NCI-H345 (cell line): Measurements from ENCODE around the gene HILPDA.

ENCODE experiments used
- DNase-seq: peaks from one replicate; lab custom pipeline; 2025; lab: John Stamatoyannopoulos, UW

Gene HILPDA

GRCh38 chr7:128455543-128456254 is at the start of gene HILPDA:
Gene HILPDA, plus strand, starts transcription at chr7:128455878. Its CDS starts 1,391 bp downstream, at chr7:128457269.
- peak; percentile 94 for DNase-seq

- DNase-seq, result no peak
Observed at GRCh38 chr7:128406314-128407232, 49.1 kb upstream of the HILPDA start.

- DNase-seq, result no peak
Observed at GRCh38 chr7:128407233-128407589, 48.5 kb upstream of the HILPDA start.

GRCh38 chr7:128407751-128408708 is 47.6 kb upstream of the HILPDA start:
- no peak for DNase-seq

GRCh38 chr7:128408709-128409595 is 46.7 kb upstream of the HILPDA start:
- no peak for DNase-seq

GRCh38 chr7:128409596-128410450 is 45.9 kb upstream of the HILPDA start, which contains the start of gene IMPDH1:
Gene IMPDH1, minus strand, starts transcription at chr7:128409982. Its CDS starts 81 bp downstream, at chr7:128409901.
- peak; percentile 80 for DNase-seq

GRCh38 chr7:128410451-128410753 is 45.3 kb upstream of the HILPDA start:
- peak; percentile 66 for DNase-seq

GRCh38 chr7:128415217-128415785 is 40.4 kb upstream of the HILPDA start:
- no peak for DNase-seq

- DNase-seq, result no peak
Observed at GRCh38 chr7:128417071-128417470, 38.6 kb upstream of the HILPDA start.

GRCh38 chr7:128419257-128419656 is 36.4 kb upstream of the HILPDA start:
- no peak for DNase-seq

GRCh38 chr7:128420773-128421172 is 34.9 kb upstream of the HILPDA start:
- no peak for DNase-seq

- no peak for DNase-seq
Observed at GRCh38 chr7:128421384-128421783, 34.3 kb upstream of the HILPDA start.

GRCh38 chr7:128422037-128422436 is 33.6 kb upstream of the HILPDA start:
- no peak for DNase-seq

GRCh38 chr7:128422842-128423241 is 32.8 kb upstream of the HILPDA start:
- DNase-seq, result no peak

GRCh38 chr7:128424686-128425275 is 30.9 kb upstream of the HILPDA start:
- no peak for DNase-seq

- DNase-seq, result peak; percentile 60
Observed at GRCh38 chr7:128425850-128426249, 29.8 kb upstream of the HILPDA start.

GRCh38 chr7:128427289-128427891 is 28.3 kb upstream of the HILPDA start:
- peak; percentile 61 for DNase-seq

- no peak for DNase-seq
Observed at GRCh38 chr7:128430207-128430606, 25.5 kb upstream of the HILPDA start.

GRCh38 chr7:128431221-128431620 is 24.5 kb upstream of the HILPDA start:
- no peak for DNase-seq
